BJ (cell line): ENCODE data around the gene TIMP1. TPM values are rescaled to one million over a fixed set of nuclear protein-coding genes. Genes with fewer than 3 reads are reported as not detected.

Source experiments
- CTCF ChIA-PET: fragments of 350-600 bp; formaldehyde crosslinking; extraction: SDS; loops from one replicate; lab custom pipeline; 2021; ENCODE audit warnings: antibody characterized with exemption, inconsistent platforms; lab: Yijun Ruan, JAX
- POLR2A ChIA-PET: fragments of 300-600 bp; sonication (Branson Sonifier 250); formaldehyde crosslinking; extraction: SDS; loops from one replicate; lab custom pipeline; 2021; ENCODE audit warnings: antibody characterized with exemption; lab: Charles Lee
- DNase-seq: peaks from one replicate; pipeline ENCODE4 v3.0.0-alpha.2; 2011; ENCODE audit warnings: low read depth
- H3K27me3 ChIP-seq: 2 replicates; pipeline ENCODE4 v1.6.0; 2011; ENCODE audit warnings: low read length; ENCODE audit not compliant: control insufficient read depth, insufficient read depth
- H3K36me3 ChIP-seq: 2 replicates; pipeline ENCODE4 v1.5.1; 2011; ENCODE audit warnings: low read length; ENCODE audit not compliant: control insufficient read depth, insufficient read depth
- H3K4me3 ChIP-seq: 2 replicates; pipeline ENCODE4 v1.5.1; 2011; ENCODE audit warnings: low read depth, mild to moderate bottlenecking, control low read depth, low read length
- polyA plus RNA-seq: library from polyadenylated mRNA; depleted of rRNA; stranded (reverse); fragments of >200 nt; gene quantifications from 2 replicates; pipeline ENCODE4 v1.2.3, GENCODE V29; 2011
- TF ChIP-seq, protein P1 (sequence below): IDR thresholded peaks from 2 replicates; pipeline ENCODE4 v1.5.1; 2011; ENCODE audit warnings: low read depth, mild to moderate bottlenecking, control low read depth, inconsistent platforms, low read length, moderate library complexity; ENCODE audit not compliant: insufficient read depth

TIMP1 gene
- polyA plus RNA-seq, 1 experiment, result 1,870 TPM

DNA sequence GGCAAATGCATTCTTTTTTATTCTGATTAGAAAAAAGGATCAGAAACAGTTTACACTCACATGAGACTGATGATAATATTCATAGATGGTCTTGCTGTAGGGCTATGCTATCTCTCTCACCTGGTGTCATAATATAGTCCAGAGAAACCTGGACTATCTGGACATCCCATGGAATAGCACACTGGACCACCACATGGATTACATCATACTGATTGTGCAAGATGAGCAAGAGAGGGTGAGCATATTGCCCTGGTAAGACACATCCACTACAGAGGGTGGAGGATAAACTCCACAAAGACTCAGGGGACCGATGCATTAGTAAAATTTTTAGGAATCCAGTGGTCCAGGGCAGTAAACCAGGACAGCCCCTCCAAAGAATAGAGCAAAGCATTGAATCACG, 29.3 kb downstream of the TIMP1 start:
- H3K4me3 ChIP-seq, result no peak overlapping the region
- CTCF ChIA-PET, result no interaction called here
- TF ChIP-seq, protein P1, sequence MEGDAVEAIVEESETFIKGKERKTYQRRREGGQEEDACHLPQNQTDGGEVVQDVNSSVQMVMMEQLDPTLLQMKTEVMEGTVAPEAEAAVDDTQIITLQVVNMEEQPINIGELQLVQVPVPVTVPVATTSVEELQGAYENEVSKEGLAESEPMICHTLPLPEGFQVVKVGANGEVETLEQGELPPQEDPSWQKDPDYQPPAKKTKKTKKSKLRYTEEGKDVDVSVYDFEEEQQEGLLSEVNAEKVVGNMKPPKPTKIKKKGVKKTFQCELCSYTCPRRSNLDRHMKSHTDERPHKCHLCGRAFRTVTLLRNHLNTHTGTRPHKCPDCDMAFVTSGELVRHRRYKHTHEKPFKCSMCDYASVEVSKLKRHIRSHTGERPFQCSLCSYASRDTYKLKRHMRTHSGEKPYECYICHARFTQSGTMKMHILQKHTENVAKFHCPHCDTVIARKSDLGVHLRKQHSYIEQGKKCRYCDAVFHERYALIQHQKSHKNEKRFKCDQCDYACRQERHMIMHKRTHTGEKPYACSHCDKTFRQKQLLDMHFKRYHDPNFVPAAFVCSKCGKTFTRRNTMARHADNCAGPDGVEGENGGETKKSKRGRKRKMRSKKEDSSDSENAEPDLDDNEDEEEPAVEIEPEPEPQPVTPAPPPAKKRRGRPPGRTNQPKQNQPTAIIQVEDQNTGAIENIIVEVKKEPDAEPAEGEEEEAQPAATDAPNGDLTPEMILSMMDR, result no peak
- no peaks in the 10 kb centered on the region for H3K36me3 ChIP-seq
- no peaks in the 10 kb centered on the region; the same call in none of the 2 replicates for H3K27me3 ChIP-seq
- DNase-seq, result no peak
- POLR2A ChIA-PET, result no interaction called here

DNA sequence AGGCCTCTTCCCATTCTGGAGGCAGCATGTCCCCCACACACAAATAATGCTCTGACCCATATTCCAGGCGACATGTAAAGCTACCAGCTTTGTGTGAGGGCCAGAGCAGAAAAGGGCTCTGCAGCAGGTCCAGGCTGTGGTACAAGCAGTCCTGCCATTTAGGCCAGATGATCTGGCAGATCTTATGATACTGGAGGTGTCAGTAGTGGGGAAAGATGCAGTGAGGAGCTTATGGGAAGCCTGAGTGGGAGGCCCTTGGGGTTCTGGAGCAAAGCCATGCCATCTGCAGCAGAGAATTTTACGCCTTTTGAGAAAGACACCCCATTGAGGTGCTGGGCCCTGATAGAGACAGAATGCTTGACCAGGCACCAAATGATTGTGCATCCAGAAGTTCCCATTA, 29.7 kb downstream of the TIMP1 start:
- no peaks in the 10 kb centered on the region for H3K36me3 ChIP-seq
- POLR2A ChIA-PET, result no interaction called here

DNA sequence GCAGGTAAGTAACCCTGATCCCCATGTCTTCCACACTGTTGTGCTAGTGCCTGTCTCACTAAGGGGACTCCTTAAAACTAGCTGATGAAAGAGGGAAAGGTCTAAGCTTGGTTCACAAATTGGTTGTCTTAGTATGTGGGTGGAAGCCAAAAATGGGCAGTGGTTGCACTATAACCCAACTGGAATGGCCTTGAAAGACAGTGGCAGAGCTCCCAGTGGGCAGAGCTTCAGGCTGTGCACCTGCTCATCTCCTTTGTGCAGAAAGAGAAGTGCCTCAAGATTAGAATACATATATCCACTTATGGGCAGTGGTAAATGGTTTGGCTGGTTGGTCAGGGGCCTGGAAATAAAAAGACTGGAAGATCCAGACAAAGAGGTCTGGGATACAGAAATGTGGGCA, 30.2 kb downstream of the TIMP1 start:
- ChIA-PET CTCF (no interaction called here), POLR2A (no interaction called here)
- H3K4me3 ChIP-seq, result no peak overlapping the region
- DNase-seq, result no peak
- H3K36me3 ChIP-seq, result no peaks in the 10 kb centered on the region
- TF ChIP-seq, protein P1, result no peak
- no peaks in the 10 kb centered on the region; the same call in none of the 2 replicates for H3K27me3 ChIP-seq

More for the DNA sequence above, 29.7 kb downstream of the TIMP1 start:
- CTCF ChIA-PET, result no interaction called here
- Histone ChIP-seq H3K27me3 (no peaks in the 10 kb centered on the region; the same call in none of the 2 replicates), H3K4me3 (no peak overlapping the region)
- DNase-seq, result no peak
- TF ChIP-seq, protein P1, result no peak

DNA sequence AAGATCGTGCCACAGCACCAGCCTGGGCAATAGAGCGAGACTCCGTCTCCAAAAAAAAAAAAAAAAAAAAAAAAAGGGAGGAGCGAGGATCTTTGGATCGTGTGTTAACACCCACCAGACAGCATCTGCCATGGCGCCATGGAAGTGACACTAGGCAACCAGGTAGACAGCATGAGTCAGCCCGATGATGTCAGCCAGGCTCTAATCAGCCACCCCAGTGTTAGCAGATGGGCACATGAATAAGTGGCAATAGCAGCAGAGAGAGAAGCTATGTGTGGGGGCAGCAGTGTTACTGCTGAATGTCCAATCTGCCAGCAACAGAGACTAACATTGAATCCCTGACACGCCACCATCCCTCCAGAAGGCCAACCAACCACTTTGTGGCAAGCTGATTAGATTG, 30.8 kb downstream of the TIMP1 start:
- POLR2A ChIA-PET, result no interaction called here
- CTCF ChIA-PET, result no interaction called here
- no peak for DNase-seq

DNA sequence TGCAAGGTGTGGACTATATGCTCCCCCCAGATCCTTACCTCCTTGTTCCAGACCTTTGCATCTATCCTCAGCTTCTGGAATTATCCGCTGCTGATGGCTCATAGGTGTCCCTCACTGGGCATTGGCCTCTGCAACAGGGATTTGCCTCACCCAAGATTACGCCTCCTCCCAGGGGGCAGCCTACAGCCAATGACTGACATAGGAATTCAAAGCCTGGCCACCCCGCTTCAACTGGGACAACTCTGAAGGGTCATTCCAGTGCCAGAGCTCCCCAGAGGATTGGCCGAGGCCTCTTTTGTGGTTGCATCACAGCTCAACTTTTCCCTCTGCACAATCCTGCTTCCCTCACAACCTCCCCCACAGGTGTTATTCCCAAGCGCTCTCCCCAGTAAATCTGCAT, 32.4 kb downstream of the TIMP1 start:
- Histone ChIP-seq H3K4me3 (no peak overlapping the region), H3K36me3 (no peaks in the 10 kb centered on the region), H3K27me3 (peaks cover 3% of the 10 kb centered on the region; the same call in 1 of the 2 replicates)
- ChIA-PET CTCF (no interaction called here), POLR2A (no interaction called here)
- DNase-seq, result no peak
- TF ChIP-seq, protein P1, result no peak

More for the DNA sequence above, 30.8 kb downstream of the TIMP1 start:
- Histone ChIP-seq H3K36me3 (no peaks in the 10 kb centered on the region), H3K27me3 (peaks cover 3% of the 10 kb centered on the region), H3K4me3 (no peak overlapping the region)
- TF ChIP-seq, protein P1, result no peak
